COLO668 (cell line): Measurements from ENCODE around the gene AUTS2.

Source experiments
- DNase-seq: peaks from one replicate; lab custom pipeline; 2025; ENCODE audit not compliant: unreplicated experiment; lab: John Stamatoyannopoulos, UW

AUTS2 gene

DNA sequence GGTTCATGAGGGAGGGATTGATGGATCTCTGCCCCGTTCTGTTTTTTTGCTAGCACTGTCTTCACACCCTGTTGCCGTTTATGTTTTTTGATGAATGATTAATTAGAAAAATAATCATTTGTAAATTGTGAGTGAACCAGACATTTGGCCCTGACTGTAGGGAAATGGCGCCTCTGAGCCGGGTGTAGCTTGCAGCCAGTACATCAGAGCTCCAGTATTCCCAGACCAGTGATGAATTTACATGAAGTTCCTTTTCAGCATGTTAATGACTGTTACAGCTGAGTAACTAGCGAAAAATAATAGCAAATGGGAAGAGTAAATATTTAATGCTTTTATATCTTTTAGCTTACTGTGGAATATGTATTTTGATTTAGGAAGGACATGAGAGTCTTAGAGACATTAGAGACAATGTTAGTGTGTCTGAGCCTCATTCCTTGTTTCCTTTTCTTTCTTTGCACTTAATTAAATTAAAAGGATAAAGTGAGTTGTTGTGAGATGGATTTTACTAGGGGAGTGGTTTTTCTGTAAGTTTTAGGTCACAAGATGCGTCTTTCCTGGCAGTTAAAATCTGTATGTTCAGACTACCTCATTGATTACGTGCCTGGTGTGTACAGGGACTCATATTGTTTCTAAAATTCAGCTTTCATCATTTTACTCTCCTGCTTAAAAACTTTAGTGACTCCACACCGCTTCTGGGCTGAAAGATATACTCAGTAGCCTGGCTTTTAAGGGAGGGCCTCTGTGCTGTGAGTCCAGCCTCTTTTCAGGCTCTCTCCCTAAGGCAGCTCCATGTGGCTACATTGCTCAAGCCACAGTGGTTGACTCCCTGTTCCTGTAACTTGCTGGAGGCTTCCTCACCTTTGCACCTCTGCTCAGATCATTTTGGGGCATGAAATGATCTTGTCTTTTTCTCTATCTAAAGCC lies 86.4 kb downstream of the AUTS2 start:
- DNase-seq, result no peak

- DNase-seq, result no peak
These were observed 87.0 kb downstream of the AUTS2 start for GRCh38 chr7:69685293-69685631.

DNA sequence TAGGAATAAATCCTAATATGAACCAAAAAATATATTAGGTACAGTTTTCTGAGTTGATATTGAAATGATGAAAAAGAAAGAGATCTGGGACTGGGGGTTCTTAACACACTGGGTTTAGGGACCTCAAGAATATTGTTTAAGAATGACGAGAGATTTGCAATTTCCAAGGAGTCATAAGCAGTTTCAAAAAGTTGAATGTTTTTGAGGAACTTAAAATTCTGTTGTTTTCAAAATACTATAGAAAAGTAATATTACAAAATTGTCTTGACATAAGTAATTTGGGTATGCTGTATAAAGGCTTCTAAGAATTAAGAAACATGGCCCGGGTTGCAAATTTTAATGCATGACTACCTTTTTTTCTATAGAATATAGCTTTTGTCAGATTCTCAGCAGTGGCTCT lies 88.1 kb downstream of the AUTS2 start:
- no peak for DNase-seq

DNA sequence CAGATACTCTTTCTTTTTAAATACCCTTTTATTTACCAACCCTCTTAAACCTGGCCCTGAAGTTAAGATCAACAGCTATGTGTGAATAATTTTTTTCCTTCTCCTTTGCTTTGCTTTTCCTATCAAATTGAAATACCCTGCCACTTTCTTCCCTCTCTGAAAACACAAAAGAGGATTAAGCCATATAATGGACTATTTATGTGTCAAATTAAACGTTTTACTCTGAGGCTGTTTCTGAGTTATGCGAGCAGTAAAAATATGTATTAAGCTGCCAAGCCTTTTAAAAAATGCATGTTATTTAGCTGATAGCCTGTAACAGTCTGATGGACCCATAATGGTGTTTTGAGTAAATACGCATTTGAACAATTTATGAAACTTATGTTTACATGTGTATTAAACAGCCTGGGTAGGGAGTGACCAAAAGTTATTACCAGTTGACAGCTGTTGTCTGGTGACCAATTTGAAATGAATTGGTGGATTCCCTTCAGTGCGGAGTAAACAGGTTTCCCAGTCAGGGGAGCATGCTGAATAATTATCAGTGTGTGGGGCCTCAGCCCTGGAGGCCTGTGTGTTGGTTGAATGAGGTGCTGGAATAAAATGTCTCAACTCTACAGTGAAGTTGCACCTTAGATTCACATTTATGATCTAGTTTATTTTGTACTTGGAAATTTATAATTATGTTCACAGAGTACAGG lies 89.6 kb downstream of the AUTS2 start:
- peak; percentile 39 for DNase-seq

DNA sequence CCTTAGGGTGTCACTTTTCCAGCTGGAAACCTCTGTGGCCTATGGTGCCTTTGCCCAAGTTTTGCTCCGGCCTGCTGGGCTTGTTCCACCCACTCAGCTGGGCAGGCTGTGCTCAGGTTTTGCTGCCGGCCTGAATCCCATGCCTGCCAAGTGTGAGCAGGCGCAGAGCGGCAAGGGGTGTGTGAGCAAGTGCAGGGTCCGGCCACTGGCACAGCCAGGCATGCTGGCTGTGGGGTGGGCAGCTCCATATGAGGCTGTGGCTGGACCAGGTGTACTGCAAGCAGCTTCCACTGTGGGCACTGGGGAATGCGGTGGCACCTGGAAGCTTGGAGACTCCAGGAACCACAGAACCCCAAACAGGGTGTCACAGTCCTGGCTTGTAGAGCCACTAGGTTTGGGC lies 92.1 kb downstream of the AUTS2 start:
- no peak for DNase-seq

DNA sequence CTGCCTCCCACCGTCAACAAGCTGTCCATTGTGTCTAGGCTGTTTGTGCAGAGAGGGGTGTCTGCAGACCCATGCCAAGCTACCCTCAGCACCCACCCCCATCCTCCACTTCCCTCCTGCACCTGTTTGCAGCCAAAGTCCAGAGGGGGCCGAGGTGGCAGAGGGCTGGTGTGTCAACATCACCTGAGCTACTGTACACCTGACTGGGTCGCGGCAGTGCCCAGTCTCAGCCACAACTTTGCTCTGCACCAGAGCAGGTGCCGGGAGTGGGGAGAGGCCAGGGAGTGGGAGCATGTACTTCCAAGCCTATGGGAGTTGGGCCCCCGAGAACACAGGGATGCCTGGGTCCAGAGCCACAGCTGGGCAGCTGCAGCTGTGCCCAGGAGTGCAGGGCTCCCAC lies 93.1 kb downstream of the AUTS2 start:
- DNase-seq, result peak; percentile 62

GRCh38 chr7:69691734-69692133 lies 93.5 kb downstream of the AUTS2 start:
- DNase-seq, result no peak

DNA sequence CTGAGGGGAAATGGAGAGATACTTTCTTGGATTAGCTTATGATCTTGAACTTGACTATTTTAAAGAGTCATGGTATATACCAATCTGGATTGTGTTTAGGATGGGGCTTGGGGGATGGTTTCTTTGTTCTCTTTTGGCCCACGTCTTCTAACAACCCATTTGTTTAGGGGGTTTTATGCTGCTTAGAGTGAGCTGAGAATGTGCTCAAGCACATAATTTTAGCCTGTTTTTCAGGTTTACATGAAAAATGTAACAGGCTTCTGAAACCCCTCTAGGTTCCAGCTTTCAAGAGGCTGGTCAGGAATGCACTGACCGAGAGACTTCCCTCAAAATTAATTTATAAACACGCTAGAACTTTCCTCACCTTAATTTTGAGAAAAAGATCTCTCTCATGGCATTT lies 94.3 kb downstream of the AUTS2 start:
- DNase-seq, result no peak

GRCh38 chr7:69693042-69693441 lies 94.8 kb downstream of the AUTS2 start:
- no peak for DNase-seq

- no peak for DNase-seq
These were observed 97.8 kb downstream of the AUTS2 start for GRCh38 chr7:69696054-69696591.

DNA sequence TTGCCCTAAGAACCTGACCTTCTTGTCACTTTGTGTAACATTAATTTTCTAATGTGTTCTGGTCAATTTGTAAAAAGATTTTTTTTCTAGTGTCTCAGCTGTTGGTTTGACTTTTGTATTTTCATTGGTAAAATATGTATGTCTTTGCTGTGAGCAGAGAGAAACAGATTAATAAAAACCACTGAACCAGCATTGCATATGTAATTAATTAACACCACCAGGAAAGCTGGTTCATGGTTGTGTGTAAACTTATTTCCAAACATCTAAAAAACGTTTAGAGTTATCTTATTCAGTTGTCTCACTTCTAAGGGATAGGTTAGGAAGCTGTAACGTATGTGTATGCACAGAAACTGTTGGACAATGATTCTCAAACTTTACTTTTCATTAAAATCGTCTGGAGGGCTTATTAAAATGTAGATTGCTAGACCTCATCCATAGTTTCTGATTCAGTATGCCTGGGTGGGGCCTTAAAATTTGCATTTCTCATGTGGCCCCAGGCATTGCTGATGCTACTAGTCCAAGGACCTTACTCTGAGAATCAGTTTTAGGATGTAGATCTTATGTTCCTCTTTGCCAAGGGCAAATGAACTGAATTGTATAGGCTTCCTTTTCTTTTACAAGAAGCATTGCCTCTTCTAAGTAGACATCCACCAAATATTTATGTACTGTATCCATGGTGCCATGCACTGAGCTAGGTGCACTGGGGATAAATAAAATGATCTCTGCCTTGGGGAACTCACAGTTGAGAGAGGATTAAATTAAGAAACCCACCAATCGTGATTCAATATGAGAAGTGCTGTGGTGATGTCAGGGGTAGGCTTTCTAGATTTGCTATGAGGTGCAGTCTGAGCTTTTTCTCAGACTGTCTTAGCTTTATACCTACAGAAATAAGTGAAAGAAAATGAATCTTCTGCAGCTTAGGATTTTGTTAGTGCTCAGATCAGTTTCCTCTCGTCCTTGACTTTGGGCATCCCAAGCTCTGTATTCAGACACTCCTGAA lies 98.7 kb downstream of the AUTS2 start:
- no peak for DNase-seq

GRCh38 chr7:69698109-69698825 lies 100.0 kb downstream of the AUTS2 start:
- no peak for DNase-seq

- no peak for DNase-seq
These were observed 101.7 kb downstream of the AUTS2 start for GRCh38 chr7:69699931-69700330.

DNA sequence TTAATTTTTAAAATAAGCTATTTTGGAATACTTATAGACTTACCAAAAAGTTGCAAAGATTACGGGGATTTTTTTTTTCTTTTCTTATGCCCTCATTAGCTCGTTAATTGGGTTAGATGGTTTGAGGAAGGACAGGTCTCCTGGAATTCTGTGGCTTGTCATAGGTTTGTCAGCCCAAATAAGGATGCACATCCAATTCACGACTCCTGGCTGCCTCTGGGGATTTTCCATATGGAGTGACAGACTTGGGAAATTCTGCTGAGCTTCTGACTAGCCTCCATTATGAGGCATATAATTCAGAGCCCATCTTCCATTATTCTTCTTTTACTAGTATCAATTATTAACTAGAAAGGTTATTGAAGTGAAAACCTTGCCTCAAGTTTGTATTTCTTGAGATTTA lies 102.1 kb downstream of the AUTS2 start:
- no peak for DNase-seq

DNA sequence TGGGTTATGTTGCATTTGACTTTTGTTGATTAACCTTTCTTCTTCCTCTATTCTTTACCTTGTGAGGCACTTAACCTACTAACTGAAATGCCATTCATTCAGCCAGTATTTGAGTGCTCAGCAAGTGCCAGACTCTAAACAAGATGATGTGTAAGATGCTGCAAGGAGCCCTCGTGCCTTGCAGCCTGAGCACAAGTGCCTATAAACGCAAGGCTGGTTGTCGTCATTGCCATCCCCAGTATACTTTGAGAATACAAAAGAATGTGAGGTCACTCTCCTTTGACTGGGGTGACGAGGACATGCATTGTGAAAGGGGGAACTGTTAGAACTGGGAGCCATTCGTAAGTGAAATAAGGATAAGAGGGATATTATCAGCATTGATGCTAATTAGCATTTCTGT lies 103.0 kb downstream of the AUTS2 start:
- no peak for DNase-seq

DNA sequence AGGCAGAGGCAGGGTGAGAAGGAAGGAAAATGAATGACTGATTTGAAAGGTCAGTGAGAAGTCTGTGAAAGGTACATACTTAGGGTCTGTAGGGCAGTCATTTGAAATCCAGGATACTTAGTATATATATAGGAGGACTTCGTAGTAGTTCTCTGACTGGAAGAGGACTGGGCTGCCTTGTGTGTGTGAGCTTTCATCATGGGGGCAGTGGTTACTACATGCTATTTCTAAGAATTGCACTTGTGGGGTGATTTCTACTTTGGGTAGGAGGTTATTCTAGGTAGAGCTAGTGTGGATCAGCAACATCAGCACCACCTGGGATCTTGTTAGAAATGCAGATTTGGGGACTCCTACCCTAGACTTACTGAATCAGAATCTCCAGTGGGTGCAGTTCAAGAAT lies 104.1 kb downstream of the AUTS2 start:
- no peak for DNase-seq

DNA sequence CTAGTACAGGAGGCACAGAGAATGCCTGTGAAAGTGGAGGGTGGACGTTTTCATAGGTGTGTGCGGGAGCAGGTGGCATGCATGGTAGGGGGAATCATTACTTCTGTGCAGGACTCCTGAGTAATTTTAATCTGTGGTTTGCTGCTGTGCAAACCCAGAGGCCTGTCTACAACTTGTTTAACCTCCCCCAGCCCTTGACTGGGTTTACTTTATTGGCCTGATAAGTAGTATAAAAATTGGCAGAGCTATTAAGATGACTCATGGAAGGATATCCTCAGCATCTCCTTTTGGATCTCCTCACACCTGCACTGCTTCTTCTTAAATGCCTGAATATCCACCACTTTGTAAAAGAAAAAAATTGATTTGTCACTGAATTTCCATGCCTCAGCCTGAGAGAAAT lies 104.8 kb downstream of the AUTS2 start:
- DNase-seq, result no peak

DNA sequence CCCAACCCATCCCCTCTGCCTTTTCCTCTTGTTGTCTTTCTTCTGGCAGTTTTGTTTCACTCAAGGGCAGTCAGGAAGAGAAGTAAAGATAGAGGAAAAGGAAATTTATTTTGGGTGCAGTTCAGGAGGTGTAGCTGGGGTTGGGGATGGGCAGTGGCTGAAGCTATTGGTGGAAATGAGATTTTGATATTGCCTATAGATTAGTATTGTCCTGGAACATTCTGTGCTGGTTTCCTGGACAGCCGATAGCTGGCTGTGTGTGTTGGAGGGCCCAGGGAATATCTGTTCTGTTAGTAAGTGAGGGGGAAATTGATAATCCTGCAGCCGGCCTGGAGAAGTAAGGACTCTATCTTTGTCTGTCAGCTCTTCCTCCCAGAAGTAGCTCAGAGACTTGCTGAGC lies 107.8 kb downstream of the AUTS2 start:
- no peak for DNase-seq

DNA sequence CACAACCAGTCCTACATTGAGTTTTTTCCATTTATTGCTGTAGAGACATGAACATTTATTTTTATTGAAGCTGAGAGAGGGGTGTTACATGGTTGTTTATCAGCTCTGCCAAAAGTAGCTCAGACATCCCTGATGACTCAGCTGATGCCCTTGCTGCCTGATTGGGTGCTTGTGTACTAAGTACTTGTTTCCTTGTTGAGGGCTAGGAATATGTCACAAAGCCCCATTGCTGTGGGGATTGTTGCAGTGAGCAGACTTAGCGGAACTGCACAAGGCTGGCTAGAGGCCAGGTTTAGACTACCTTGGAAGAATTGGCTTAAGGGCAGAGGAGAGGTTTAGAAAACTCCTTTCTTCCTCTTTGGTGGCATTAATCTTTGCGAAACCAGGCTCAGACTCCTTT lies 110.6 kb downstream of the AUTS2 start:
- DNase-seq, result peak; percentile 15

DNA sequence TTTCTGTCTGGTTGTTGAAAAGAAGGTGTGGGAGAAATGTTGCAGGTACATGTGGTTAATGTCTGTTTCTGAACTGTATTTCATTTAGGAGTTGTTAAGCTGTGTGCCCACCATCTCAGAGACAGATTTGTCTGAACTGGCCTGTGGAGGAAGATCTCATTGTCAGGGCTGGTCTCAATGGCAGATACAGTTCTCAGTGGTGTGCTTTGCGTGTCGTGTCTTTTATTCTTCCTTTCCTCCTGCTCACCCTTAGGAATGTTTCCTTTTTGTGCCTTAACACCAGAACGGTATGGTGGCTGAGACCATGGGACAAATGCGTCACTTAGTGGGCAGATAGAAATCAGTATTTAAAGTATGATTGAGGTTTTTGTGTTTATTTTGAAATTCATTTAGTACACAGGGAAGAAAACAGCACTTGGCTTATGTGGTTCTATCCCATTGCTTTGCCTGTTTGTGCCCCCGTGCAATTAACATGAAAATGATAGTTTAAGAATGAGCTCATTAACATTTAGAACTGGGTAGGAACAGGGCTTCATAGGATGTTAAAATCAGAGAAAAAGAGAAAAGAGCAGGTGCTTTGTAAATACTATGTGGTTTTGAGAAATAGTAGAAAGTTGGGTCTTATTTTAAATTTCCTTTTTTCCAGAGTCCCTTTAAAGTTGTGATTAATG lies 112.6 kb downstream of the AUTS2 start:
- no peak for DNase-seq
